ENCODE results near the gene ZMAT5. TPM values are rescaled to one million over a fixed set of nuclear protein-coding genes. Genes with fewer than 3 reads are reported as not detected.

ZMAT5 gene
- total RNA-seq, 2 experiments from 2014 or later = 19.4 to 20.6 TPM

DNA sequence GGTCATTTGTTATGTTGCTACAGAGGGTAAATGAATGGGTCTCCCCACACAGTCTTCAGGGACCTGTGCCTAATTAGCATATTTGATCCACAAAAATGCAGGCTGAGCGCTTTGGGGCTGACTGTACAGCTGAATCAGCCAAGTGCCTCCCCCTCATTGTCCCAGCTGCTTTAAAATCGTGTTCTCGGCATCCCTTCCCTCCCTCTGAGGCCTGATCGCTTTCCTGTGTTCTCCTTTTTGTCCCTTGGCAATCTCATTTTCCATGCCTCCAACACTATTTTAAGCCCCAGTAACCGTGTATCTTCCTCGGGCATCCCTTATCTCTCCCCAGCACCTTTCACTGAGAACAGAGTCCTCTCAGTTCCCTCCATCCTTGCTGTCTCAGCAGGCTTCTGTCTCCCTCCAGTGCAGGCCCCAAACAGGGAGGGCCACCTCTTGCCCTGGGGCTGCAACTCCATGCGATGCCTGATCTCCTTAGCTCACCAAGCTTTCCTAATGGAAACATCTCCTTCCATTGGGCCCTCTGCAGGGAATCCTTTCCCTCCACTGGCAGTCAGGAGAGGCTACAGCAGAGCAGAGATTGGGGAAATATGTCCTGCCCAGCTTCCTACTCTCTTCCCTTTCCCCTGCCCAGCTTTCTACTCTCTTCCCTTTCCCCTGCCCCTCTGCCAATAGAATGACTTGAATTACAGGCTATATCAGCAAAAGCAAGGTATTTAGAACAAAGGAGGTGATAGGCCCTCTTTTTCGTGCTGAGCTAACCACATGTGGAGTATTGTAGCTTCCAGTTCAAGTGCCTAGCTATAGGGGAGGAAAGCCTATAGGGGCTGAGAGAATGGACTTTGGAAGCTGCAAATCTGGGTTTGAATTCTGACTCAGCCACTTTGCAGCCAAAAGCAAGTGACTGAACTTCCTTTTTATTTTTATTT is 14.2 kb upstream of the ZMAT5 start:
- H3K4me1 Mint-ChIP-seq = no peaks in the 10 kb centered on the region
- peaks cover 2% of the 10 kb centered on the region for H3K27me3 Mint-ChIP-seq
- no peaks in the 10 kb centered on the region for H3K36me3 Mint-ChIP-seq
- H3K4me3 Mint-ChIP-seq = no peak overlapping the region
- no peak overlapping the region for H3K27ac Mint-ChIP-seq
- ATAC-seq (ENCODE audit: low read depth) (no peak), DNase-seq (no peak)
- H3K9me3 Mint-ChIP-seq = no peaks in the 10 kb centered on the region
- POLR2A ChIA-PET = no interaction called here

DNA sequence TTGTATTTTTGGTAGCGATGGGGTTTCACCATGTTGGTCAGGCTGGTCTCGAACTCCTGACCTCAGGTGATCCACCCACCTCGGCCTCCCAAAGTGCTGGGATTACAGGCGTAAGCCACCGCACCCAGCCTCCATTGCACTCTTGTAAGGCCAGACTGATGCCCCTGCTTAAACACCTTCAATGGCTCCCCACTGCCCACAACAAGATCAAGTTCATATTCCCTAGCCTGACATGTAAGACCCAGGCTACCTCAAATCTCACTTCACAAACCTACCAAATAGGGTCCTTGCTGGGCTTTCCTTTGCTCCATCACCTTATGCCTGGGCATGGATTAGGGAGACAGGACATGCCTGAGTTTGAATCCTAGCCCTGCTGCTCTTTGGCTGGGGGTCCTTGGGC is 13.4 kb upstream of the ZMAT5 start:
- DNase-seq (no peak), ATAC-seq (ENCODE audit: low read depth) (no peak)
- H3K27ac Mint-ChIP-seq = no peak overlapping the region
- POLR2A ChIA-PET = no interaction called here
- H3K27me3 Mint-ChIP-seq = peaks cover 2% of the 10 kb centered on the region
- H3K4me1 Mint-ChIP-seq = no peaks in the 10 kb centered on the region
- H3K4me3 Mint-ChIP-seq = no peak overlapping the region
- no peaks in the 10 kb centered on the region for H3K9me3 Mint-ChIP-seq
- H3K36me3 Mint-ChIP-seq = no peaks in the 10 kb centered on the region

DNA sequence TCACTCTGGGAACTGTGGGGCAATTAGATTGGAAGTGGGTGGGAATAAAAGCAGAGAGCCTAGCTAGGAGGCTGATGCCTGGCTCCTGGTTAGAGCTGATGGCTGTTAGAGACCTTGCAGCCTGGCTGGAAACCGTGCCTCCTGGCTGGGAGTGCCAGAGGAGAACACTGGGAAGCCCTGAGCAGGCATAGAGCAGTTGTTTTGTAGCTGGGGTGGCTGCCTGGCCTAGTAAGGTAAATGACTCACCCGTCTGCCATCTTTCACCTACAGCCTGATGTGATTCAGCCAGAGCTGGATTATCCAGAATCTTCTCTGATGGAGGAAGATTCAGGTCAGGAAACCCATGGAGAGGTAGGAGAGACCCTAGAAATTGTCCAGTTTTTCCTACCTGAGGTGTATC is 6.4 kb upstream of the ZMAT5 start:
- no peak overlapping the region for H3K27ac Mint-ChIP-seq
- H3K36me3 Mint-ChIP-seq = peaks cover 13% of the 10 kb centered on the region
- no peaks in the 10 kb centered on the region for H3K27me3 Mint-ChIP-seq
- no peaks in the 10 kb centered on the region for H3K9me3 Mint-ChIP-seq
- peaks cover 6% of the 10 kb centered on the region for H3K4me1 Mint-ChIP-seq
- no peak overlapping the region for H3K4me3 Mint-ChIP-seq
- no peak for ATAC-seq (ENCODE audit: low read depth)
- DNase-seq = no peak
- POLR2A ChIA-PET = no interaction called here

DNA sequence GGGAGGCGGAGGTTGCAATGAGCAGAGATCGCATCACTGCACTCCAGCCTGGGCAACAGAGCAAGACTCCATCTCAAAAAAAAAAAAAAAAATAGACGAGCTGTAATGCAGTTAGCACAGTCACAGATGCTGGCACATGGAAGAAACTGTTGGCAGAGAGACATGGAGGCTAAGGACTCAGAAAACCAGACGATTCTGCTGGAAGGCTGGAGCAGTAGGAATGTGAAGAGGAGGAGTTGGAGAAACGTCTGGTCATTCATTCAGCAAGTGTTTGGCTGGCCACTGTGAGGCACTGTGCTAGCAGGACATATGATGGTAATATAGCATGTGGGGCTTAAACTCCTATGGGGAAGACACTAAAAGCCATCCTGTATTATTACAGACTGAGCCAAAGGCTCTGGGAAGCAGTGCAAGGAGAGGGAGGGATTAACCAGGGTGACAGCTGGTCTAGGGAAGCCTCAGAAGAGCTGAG is 5.4 kb upstream of the ZMAT5 start:
- no peaks in the 10 kb centered on the region for H3K27me3 Mint-ChIP-seq
- DNase-seq = no peak
- POLR2A ChIA-PET = interaction anchor here (0.8 kb wide), 1 partner anchor 315 kb away, joined by 3 read pairs; no protein-coding TSS in a partner anchor
- no peak overlapping the region for H3K4me3 Mint-ChIP-seq
- no peaks in the 10 kb centered on the region for H3K9me3 Mint-ChIP-seq
- H3K4me1 Mint-ChIP-seq = peaks cover 10% of the 10 kb centered on the region
- ATAC-seq (ENCODE audit: low read depth) = no peak
- no peak overlapping the region for H3K27ac Mint-ChIP-seq
- H3K36me3 Mint-ChIP-seq = peaks cover 17% of the 10 kb centered on the region

DNA sequence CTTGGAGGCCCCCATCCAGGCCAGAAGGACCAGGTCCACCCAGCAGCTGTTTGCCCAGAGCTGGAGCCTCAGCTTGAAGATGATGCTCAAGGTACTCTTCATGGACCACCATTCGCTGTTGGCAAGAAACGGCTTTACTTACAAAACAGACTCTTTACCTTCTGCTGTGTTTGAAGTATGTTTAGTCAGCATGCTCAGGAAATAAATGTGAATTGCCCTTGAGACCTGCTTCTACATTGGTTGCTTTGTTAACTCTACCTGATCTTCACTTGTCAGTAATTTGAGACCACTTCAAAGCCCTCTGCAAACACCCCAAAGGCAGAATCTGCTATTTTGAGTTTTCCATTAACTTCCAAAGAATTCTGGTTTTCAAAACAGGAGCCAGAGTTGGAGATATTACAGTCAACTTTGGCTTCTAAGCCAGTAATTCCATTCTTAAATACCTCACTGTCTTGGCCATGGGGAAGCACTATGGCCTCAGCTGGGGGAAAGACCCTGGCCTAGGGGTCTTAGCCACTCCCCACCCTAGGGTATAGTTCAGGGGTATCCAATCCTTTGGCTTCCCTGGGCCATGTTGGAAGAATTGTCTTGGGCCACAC is 3.0 kb upstream of the ZMAT5 start:
- H3K27ac Mint-ChIP-seq = no peak overlapping the region
- H3K27me3 Mint-ChIP-seq = no peaks in the 10 kb centered on the region
- H3K9me3 Mint-ChIP-seq = no peaks in the 10 kb centered on the region
- peaks cover 20% of the 10 kb centered on the region for H3K4me1 Mint-ChIP-seq
- DNase-seq (no peak), ATAC-seq (ENCODE audit: low read depth) (no peak)
- H3K4me3 Mint-ChIP-seq = no peak overlapping the region
- peaks cover 21% of the 10 kb centered on the region for H3K36me3 Mint-ChIP-seq
- POLR2A ChIA-PET = no interaction called here

DNA sequence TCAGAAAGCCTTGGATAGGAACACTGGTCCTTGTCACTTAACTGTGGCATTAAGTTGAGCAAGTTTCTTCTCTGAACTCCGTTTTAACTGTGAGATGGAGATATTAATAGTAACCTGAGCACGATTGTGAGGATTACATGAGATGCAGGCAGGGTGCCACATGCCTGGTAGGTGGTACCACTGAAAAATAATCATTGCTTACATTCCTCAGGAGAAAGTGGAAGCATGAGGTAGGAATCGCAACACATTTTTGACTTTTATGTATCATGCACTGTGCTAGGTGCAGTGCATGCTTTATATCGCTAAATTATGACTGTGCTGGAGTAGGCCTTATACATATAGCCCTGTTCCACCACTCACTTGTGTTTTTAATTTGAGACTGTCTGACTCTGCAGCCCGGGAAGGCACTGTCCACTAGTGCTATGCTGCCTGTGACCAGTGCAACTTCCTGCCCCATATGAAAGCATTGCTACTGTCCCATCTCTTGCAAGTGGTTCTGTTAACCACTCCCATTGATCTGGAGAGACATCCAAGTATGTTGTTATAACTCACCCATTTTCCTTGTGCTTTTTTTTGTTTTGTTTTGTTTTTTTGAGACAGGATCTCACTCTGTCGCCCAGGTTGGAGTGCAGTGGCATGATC is 1.4 kb upstream of the ZMAT5 start:
- Mint-ChIP-seq H3K4me1 (peaks cover 24% of the 10 kb centered on the region), H3K9me3 (no peaks in the 10 kb centered on the region), H3K27me3 (no peaks in the 10 kb centered on the region), H3K27ac (peak overlapping the region; percentile 90), H3K36me3 (peaks cover 21% of the 10 kb centered on the region), H3K4me3 (peak overlapping the region; percentile 91)
- ATAC-seq (ENCODE audit: low read depth) = no peak
- POLR2A ChIA-PET = no interaction called here
- no peak for DNase-seq

DNA sequence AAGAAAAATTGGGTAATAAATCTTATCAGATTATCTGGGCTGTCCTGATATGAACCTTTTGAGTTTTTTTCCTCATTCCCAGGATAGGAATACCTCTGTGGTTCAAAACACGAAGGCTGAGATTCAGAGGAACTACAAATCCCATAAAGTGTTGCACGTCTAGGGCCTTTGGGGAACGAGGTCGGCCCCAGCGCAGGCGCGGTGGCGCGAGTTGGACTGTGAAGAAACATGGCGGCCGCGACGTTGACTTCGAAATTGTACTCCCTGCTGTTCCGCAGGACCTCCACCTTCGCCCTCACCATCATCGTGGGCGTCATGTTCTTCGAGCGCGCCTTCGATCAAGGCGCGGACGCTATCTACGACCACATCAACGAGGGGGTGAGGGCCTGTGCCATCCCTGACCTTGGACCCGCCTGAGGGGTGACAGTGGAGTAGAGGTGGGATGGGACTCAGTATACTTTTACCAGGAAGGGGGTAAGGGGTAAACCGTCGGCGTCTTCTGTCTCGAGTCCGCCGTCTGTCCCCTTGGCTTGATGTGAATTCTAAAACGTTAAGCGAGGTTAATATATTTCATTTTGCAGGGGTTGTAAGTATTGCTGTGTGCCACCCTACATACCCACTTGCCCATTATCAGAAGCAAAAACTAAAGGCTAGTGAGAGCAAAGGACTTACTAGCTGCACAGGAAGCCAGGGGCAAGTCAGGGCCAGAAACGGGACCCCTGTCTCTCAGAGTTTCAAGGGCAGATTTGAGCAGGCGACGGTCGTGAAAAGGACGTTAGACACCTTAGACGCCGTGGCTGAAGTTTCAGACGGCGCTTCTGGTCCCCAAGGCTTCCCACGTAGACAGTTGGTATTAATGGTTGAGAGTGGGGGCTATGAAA is 604 bp upstream of the ZMAT5 start, which contains the start of gene UQCR10:
TSS of gene UQCR10 (plus strand) at position 199 of the 881 bp plus-strand sequence. CDS start at position 229, 30 bp downstream.
- Mint-ChIP-seq H3K4me3 (peak within 1 kb of the TSS; percentile 91), H3K27ac (peak within 1 kb of the TSS; percentile 90), H3K9me3 (no peaks in the 10 kb centered on the region), H3K4me1 (peaks cover 24% of the 10 kb centered on the region), H3K27me3 (no peaks in the 10 kb centered on the region), H3K36me3 (peaks cover 21% of the 10 kb centered on the region)
- DNase-seq (peak; percentile 91), ATAC-seq (ENCODE audit: low read depth) (peak; percentile 79)
- POLR2A ChIA-PET = interaction anchor here (0.6 to 1.6 kb wide), 5 partner anchors 16 to 384 kb away, joined by 3 to 5 read pairs (median 4); partner anchors contain the start of genes ASCC2 and MTMR3

DNA sequence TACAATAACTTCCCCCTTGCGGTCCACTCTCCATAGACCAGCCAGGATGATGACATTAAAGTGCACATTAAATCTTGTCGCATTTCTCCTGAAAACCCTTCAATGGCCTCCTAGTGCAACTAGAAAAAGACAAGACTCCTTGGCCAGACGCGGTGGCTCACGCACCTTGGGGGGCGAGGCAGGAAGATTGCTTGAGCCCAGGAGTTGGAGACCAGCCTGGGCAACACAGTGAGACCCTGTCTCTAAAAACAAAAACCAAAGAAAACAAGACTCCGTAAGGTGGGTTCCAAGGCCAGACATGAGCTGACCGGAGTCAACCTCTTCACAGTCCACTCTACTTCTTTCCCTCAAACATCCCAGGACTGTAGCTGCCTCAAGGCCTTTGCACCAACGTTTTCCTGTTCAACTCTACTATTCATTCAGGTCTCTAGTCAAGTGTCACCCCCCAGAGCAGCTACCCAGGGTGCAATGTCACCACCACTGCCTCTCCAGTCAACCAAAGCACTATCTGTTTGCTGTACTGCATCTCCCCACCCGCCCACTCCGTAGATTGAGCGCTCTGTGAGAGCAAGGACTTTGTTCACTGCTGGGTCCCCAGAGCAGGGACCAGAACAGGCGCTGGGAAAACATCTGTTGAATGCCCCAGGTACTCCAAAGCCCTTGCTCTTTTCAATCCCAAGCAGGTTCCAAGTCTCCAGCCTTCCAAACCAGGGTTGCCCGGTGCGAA is 739 bp downstream of the ZMAT5 start:
- Mint-ChIP-seq H3K27ac (peak overlapping the region; percentile 90), H3K36me3 (peaks cover 18% of the 10 kb centered on the region), H3K4me1 (peaks cover 24% of the 10 kb centered on the region), H3K9me3 (no peaks in the 10 kb centered on the region), H3K27me3 (no peaks in the 10 kb centered on the region), H3K4me3 (peak overlapping the region; percentile 91)
- no peak for DNase-seq
- peak; percentile 8 for ATAC-seq (ENCODE audit: low read depth)
- POLR2A ChIA-PET = interaction anchor here (1.2 to 1.6 kb wide), 4 partner anchors 15 to 117 kb away, joined by 3 to 5 read pairs (median 4); partner anchors contain the start of genes ASCC2 and MTMR3

DNA sequence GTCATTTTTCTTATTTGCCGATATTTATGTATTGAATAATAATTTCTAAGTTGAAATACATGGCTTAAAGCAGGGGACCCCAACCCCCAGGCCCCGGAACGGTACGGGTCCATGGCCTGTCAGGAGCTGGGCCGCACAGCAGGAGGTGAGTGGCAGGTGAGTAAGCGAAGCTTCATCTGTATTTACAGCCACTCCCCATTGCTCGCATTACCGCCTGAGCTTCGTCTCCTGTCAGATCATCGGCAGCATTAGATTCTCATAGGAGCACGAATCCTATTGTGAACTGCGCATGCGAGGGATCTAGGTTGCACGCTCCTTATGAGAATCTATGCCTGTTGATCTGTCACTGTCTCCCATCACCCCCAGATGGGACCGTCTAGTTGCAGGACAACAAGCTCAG is 4.5 kb downstream of the ZMAT5 start:
- Mint-ChIP-seq H3K27ac (no peak overlapping the region), H3K4me3 (no peak overlapping the region), H3K4me1 (peaks cover 13% of the 10 kb centered on the region), H3K27me3 (no peaks in the 10 kb centered on the region), H3K36me3 (peaks cover 4% of the 10 kb centered on the region), H3K9me3 (no peaks in the 10 kb centered on the region)
- DNase-seq (no peak), ATAC-seq (ENCODE audit: low read depth) (no peak)
- POLR2A ChIA-PET = no interaction called here

DNA sequence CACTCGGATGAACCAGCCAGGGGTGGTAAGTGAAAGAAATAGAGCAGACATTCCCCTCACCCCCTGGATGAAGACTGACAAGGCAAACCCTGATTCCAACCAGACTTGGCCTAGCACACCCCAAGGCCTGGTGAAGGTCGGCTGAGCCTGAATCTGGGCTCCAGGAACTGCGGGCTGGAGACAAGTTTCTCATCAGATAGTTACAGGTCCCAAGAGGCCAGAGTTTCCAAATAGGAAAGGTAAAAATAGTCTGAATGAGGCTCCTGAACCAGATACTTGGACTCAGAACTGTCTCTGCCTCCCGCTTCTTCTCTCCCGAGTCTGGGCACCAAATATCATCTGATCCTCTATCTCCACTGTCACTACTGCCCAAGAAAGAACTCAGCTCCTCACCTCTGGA is 7.8 kb downstream of the ZMAT5 start:
- no peaks in the 10 kb centered on the region for H3K4me1 Mint-ChIP-seq
- H3K4me3 Mint-ChIP-seq = no peak overlapping the region
- no peaks in the 10 kb centered on the region for H3K27me3 Mint-ChIP-seq
- POLR2A ChIA-PET = no interaction called here
- no peak overlapping the region for H3K27ac Mint-ChIP-seq
- no peaks in the 10 kb centered on the region for H3K36me3 Mint-ChIP-seq
- ATAC-seq (ENCODE audit: low read depth) (no peak), DNase-seq (no peak)
- no peaks in the 10 kb centered on the region for H3K9me3 Mint-ChIP-seq

DNA sequence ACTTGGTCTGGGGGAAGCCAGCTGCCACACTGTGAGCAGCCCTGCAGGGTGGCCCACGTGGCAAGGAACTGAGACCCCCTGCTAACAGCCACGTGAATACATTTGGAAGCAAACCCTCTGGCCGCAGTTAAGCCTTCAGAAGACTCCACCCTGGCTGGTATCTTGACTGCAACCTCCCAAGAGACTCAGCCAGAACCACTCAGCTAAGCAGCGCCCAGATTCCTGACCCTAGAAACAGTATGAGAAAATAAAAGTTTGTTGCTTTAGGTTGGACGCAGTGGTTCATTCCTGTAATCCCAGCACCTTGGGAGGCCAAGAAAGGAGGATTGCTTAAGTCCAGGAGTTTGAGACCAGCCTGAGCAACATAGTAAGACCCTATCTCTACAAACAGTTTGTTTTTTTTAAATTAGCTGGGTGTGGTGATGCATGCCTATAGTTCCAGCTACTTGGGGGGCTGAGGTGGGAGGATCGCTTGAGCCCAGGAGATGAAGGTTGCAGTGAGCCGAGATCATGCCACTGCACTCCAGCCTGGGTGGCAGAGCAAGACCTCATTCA is 8.7 kb downstream of the ZMAT5 start:
- Mint-ChIP-seq H3K27me3 (no peaks in the 10 kb centered on the region), H3K36me3 (no peaks in the 10 kb centered on the region), H3K4me1 (no peaks in the 10 kb centered on the region), H3K27ac (no peak overlapping the region), H3K9me3 (no peaks in the 10 kb centered on the region), H3K4me3 (no peak overlapping the region)
- DNase-seq (no peak), ATAC-seq (ENCODE audit: low read depth) (no peak)
- POLR2A ChIA-PET = no interaction called here

DNA sequence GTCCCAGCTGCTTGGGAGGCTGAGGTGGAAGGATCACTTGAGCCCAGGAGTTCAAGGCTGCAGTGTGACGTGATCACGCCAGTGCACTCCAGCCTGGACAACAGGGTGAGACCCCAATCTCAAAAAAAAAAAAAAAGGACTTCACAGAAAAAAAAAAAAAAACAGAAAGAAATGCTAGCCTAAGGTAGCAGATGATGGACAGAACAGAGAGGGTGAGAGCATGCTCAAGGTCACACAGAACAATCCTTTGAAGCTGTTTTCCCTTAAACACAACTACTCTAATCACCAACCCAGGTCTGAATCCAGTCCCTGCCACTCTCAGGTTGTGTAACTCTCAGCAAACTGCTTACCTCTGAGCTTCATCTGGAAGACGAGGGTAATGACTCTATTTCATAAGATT is 9.7 kb downstream of the ZMAT5 start:
- POLR2A ChIA-PET = no interaction called here
- Mint-ChIP-seq H3K9me3 (no peaks in the 10 kb centered on the region), H3K4me1 (no peaks in the 10 kb centered on the region), H3K4me3 (no peak overlapping the region), H3K36me3 (no peaks in the 10 kb centered on the region), H3K27ac (no peak overlapping the region), H3K27me3 (no peaks in the 10 kb centered on the region)
- DNase-seq (no peak), ATAC-seq (ENCODE audit: low read depth) (no peak)
